ENCODE results near the gene RPP40. TPM values are rescaled to one million over a fixed set of nuclear protein-coding genes. Genes with fewer than 3 reads are reported as not detected.

RPP40 gene
- total RNA-seq, 1 experiment from 2014 or later: 15.9 TPM

GRCh38 chr6:4973982-4974745 lies 29.7 kb downstream of the RPP40 start (continued):
- no peak for TF ChIP-seq REST (IDR thresholded peaks at IDR 0.05; ENCODE audit: low read depth)
- TF ChIP-seq CEBPB (IDR thresholded peaks at IDR 0.05; ENCODE audit: low read depth): no peak
- no peak for TF ChIP-seq POLR2A (IDR thresholded peaks at IDR 0.05; ENCODE audit: borderline replicate concordance, extremely low read depth, insufficient read depth, insufficient read length)
- TF ChIP-seq ZBTB33 (IDR thresholded peaks at IDR 0.05; ENCODE audit: extremely low read depth, insufficient replicate concordance, low read length): no peak

- ATAC-seq: no peak
- POLR2A ChIA-PET: no interaction called here
- H3K4me2 ChIP-seq (ENCODE audit: low read length): no peak overlapping the region
- H3K27ac ChIP-seq (ENCODE audit: low read depth, low read length): no peak overlapping the region
- no peaks in the 10 kb centered on the region for H3K4me1 ChIP-seq (ENCODE audit: control insufficient read depth in 1 of 2, insufficient read depth in 2 of 2, low read length in 2 of 2)
- intact Hi-C loops (cut with micrococcal nuclease): no loop called here
- H3K9me3 ChIP-seq (ENCODE audit: control insufficient read depth in 1 of 2, insufficient read depth in 1 of 2, low read depth in 1 of 2, low read length in 2 of 2): 0 out of 4 replicates have a peak, but pooled peaks cover 0 to 3% of the 10 kb centered on the region in 2 experiments
- no peaks in the 10 kb centered on the region for H3K36me3 ChIP-seq (ENCODE audit: control insufficient read depth in 1 of 2, insufficient read depth in 2 of 2, low read length in 2 of 2)
- no peak for DNase-seq (ENCODE audit: low read depth, low spot score)
- H3K9ac ChIP-seq (ENCODE audit: low read length): no peak overlapping the region
- no peaks in the 10 kb centered on the region for H3K27me3 ChIP-seq (ENCODE audit: insufficient read depth, low read length)
- no peaks in the 10 kb centered on the region for H3K9me2 ChIP-seq (ENCODE audit: insufficient read depth)
- RAD21 ChIA-PET (ENCODE audit: low non-redundant PET in 1 of 2, low total read pairs in 2 of 2, uncharacterized antibody in 2 of 2, unreplicated experiment in 2 of 2): no interaction called here
- CTCF ChIA-PET: no interaction called here
- no peaks in the 10 kb centered on the region for H4K20me1 ChIP-seq (ENCODE audit: insufficient read depth)
- BruUV-seq (replicated peaks): no TSS peak
- H3K4me3 ChIP-seq (replicated peaks in 1 of 2; ENCODE audit: low read depth in 1 of 2, low read length in 2 of 2): no peak overlapping the region
- no peak overlapping the region for H2AFZ ChIP-seq (ENCODE audit: low read depth, low read length, poor library complexity, severe bottlenecking)
- no peaks in the 10 kb centered on the region for H3K79me2 ChIP-seq (ENCODE audit: insufficient read depth, low read length)
- TF ChIP-seq JUND (IDR thresholded peaks at IDR 0.05) (no peak), SRF (IDR thresholded peaks at IDR 0.05; ENCODE audit: low read depth) (no peak), SP1 (IDR thresholded peaks at IDR 0.05; ENCODE audit: low read depth) (no peak), EZH2phosphoT487 (IDR thresholded peaks at IDR 0.05; ENCODE audit: borderline replicate concordance) (no peak), ZBTB33 (IDR thresholded peaks at IDR 0.05; ENCODE audit: extremely low read depth, insufficient replicate concordance, low read length) (no peak), CTCF (IDR thresholded peaks at IDR 0.05 in 2 of 3, conservative IDR thresholded peaks at IDR 0.05 in 1 of 3; ENCODE audit: borderline replicate concordance in 1 of 3, insufficient read depth in 1 of 3, low read depth in 2 of 3, low read length in 2 of 3) (no peak), EZH2 (IDR thresholded peaks at IDR 0.05) (no peak), CBX3 (IDR thresholded peaks at IDR 0.05; ENCODE audit: low read depth) (no peak), FOSL1 (IDR thresholded peaks at IDR 0.05; ENCODE audit: low read depth) (no peak), TCF7L2 (IDR thresholded peaks at IDR 0.05; ENCODE audit: borderline replicate concordance, extremely low read depth, insufficient read depth, insufficient read length) (no peak), YY1 (IDR thresholded peaks at IDR 0.05; ENCODE audit: extremely low read depth, insufficient replicate concordance, low read depth, low read length) (no peak), ZFX (IDR thresholded peaks at IDR 0.05) (no peak)
Measured at GRCh38 chr6:4973415-4973814, 30.4 kb downstream of the RPP40 start.
